ENCODE data around the gene PON1. TPM values are rescaled to one million over a fixed set of nuclear protein-coding genes. Genes with fewer than 3 reads are reported as not detected.

The PON1 gene
- polyA plus RNA-seq, 10 donors, result 0.17 to 1.5 (median 0.67) TPM

- DNase-seq, result no peak
These were observed 6.4 kb downstream of the PON1 start for GRCh38 chr7:95317966-95318365.

GRCh38 chr7:95317546-95317945 is 6.8 kb downstream of the PON1 start:
- no peak for DNase-seq

GRCh38 chr7:95316588-95316987 is 7.7 kb downstream of the PON1 start:
- no peak for DNase-seq

- DNase-seq, result no peak
These were observed 11.8 kb downstream of the PON1 start for GRCh38 chr7:95312561-95312960.

- no peak for DNase-seq
These were observed 12.9 kb downstream of the PON1 start for GRCh38 chr7:95311389-95311788.

- DNase-seq, result no peak
These were observed 14.4 kb downstream of the PON1 start for GRCh38 chr7:95309951-95310350.

GRCh38 chr7:95304990-95305389 is 19.3 kb downstream of the PON1 start:
- DNase-seq, result no peak

- no peak for DNase-seq
These were observed 21.1 kb downstream of the PON1 start for GRCh38 chr7:95303013-95303905.

- no peak for DNase-seq
These were observed 26.2 kb downstream of the PON1 start for GRCh38 chr7:95298091-95298490.

GRCh38 chr7:95297041-95297440 is 27.3 kb downstream of the PON1 start:
- no peak for DNase-seq

- DNase-seq, result no peak
These were observed 27.9 kb downstream of the PON1 start for GRCh38 chr7:95296456-95296855.

- DNase-seq, result no peak
These were observed 28.9 kb downstream of the PON1 start for GRCh38 chr7:95295397-95295796.

- DNase-seq, result no peak
These were observed 34.0 kb downstream of the PON1 start for GRCh38 chr7:95290166-95290830.

GRCh38 chr7:95286096-95286495 is 38.2 kb downstream of the PON1 start:
- no peak for DNase-seq

GRCh38 chr7:95279417-95279816 is 44.9 kb downstream of the PON1 start:
- no peak for DNase-seq

- no peak for DNase-seq
These were observed 48.2 kb downstream of the PON1 start for GRCh38 chr7:95276114-95276513.

GRCh38 chr7:95269640-95270039 is 54.7 kb downstream of the PON1 start:
- DNase-seq, result no peak

- no peak for DNase-seq
These were observed 56.6 kb downstream of the PON1 start for GRCh38 chr7:95267754-95268153.

- DNase-seq, result no peak
These were observed 58.7 kb downstream of the PON1 start for GRCh38 chr7:95265634-95266033.

- DNase-seq, result peak; percentile 44 to 70 (median 50)
These were observed 59.9 kb downstream of the PON1 start for GRCh38 chr7:95264363-95264891.

GRCh38 chr7:95263785-95264362 is 60.5 kb downstream of the PON1 start:
- DNase-seq, result no peak

GRCh38 chr7:95262875-95263274 is 61.5 kb downstream of the PON1 start:
- no peak for DNase-seq

Measured in muscle of back (tissue), 11 donors.